HEK293 (cell line): Measurements from ENCODE around the gene CDC40.

Source experiments
- CTCF ChIP-seq: fragments of 450-650 bp; formaldehyde crosslinking; IDR thresholded peaks from 2 replicates; pipeline ENCODE4 v1.5.1; 2016; ENCODE audit warnings: missing biosample characterization, missing genetic modification characterization
- ZNF121 ChIP-seq: fragments of 450-650 bp; formaldehyde crosslinking; IDR thresholded peaks from 2 replicates; pipeline ENCODE4 v1.5.1; 2016; ENCODE audit warnings: missing biosample characterization, missing genetic modification characterization
- ZNF24 ChIP-seq: fragments of 450-650 bp; formaldehyde crosslinking; IDR thresholded peaks from 2 replicates; pipeline ENCODE4 v1.5.1; 2016; ENCODE audit warnings: missing biosample characterization, missing genetic modification characterization

DNA sequence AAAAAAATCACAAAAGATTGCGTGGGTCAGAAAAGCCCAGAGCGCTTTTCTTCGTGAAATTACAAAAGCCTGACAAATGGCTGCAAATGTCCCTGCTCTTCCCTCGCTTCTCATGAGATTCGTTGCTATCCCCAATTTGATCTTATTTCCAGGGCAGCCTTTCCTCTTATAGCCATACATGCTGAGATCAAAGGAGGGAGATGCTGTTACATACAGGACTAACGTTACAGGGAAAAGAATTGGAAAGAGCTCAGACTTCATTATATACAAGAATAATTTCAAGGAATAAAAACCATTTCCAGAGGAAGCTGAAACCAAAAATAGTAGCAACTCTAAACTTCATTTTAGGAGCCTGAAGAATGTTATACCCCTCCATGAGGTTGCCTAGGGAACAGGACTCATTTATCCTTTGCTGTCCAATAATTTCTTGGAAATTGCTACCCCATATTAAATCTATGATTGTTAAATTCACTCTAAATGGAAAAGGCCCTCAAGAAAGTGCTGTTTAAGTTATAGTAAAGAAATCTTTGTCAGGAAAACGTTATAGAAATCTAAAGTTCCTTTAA lies 97.0 kb downstream of the CDC40 start:
- TF ChIP-seq ZNF24 = no peak
- TF ChIP-seq ZNF121 (tag by site-specific recombination) = no peak
- TF ChIP-seq CTCF (tag by site-specific recombination) = no peak
